K562 (cell line): ENCODE results near the gene MSANTD1. TPM values are rescaled to one million over a fixed set of nuclear protein-coding genes. Genes with fewer than 3 reads are reported as not detected.

Source experiments
- ATAC-seq: fragments of 200-7000 bp; cut with Tn5 transposase; 3 replicates; pipeline ENCODE4 v1.9.1; 2020; ENCODE audit warnings: moderate library complexity
- BruUV-seq: library from RNA; stranded (reverse); fragments of 400-500 nt; replicated peaks from 2 replicates; lab custom pipeline; 2021; lab: Mats Ljungman, UMichigan
- CTCF ChIA-PET: fragments of 300-600 bp; formaldehyde crosslinking; extraction: SDS; loops from one replicate; lab custom pipeline; 2021; ENCODE audit warnings: low intra/inter-chr PET ratio; lab: Yijun Ruan, JAX
- POLR2A ChIA-PET: fragments of 300-600, 350-650 bp; sonication (Branson Sonifier 250); formaldehyde crosslinking; extraction: SDS; loops from one replicate; lab custom pipeline; 2021; ENCODE audit warnings: antibody characterized with exemption, inconsistent platforms; lab: Yijun Ruan, JAX
- DNase-seq, 4 experiments: peaks; one replicate each; pipeline versions ENCODE4 v3.0.0 to v3.0.0-alpha.2; 2011 to 2018; ENCODE audit warnings: low spot score in 3 of 4, mixed read lengths in 3 of 4; ENCODE audit errors: extremely low read depth in 1 of 4
- FAIRE-seq: peaks from 2 replicates; lab custom pipeline; 2011; peaks lifted over from hg19 to GRCh38; lab: Jason Lieb, UNC
- H2AFZ ChIP-seq: 2 replicates; pipeline ENCODE4 v1.6.0; 2011; ENCODE audit warnings: low read depth, low read length, control low read depth, inconsistent platforms
- H3K27ac ChIP-seq: fragments of 200-600 bp; 3 replicates; pipeline ENCODE4 v1.8.0; 2011; ENCODE audit warnings: low read depth, mild to moderate bottlenecking, control low read depth, inconsistent platforms, low read length, moderate library complexity, mixed read lengths; ENCODE audit errors: extremely low read depth
- H3K27me3 ChIP-seq, 2 experiments: fragments of 300-600 bp in 1 of 2; 2 replicates in 1 of 2; 3 replicates in 1 of 2; pipeline versions ENCODE4 v1.6.0 to v1.8.0; 2011; ENCODE audit warnings: inconsistent platforms in 2 of 2, low read length in 2 of 2, mild to moderate bottlenecking in 1 of 2, mixed read lengths in 1 of 2, moderate library complexity in 1 of 2; ENCODE audit not compliant: control insufficient read depth in 2 of 2, insufficient read depth in 2 of 2
- H3K36me3 ChIP-seq: fragments of 300-600 bp; 3 replicates; pipeline ENCODE4 v1.8.0; 2011; ENCODE audit warnings: mild to moderate bottlenecking, low read length, inconsistent platforms; ENCODE audit not compliant: control insufficient read depth, insufficient read depth
- H3K4me1 ChIP-seq, 2 experiments: fragments of 200-600 bp in 1 of 2; replicated peaks in 1 of 2; 2 replicates in 1 of 2; 3 replicates in 1 of 2; pipeline versions ENCODE4 v1.5.1 to v1.8.0; 2011; ENCODE audit warnings: inconsistent platforms in 2 of 2, low read length in 2 of 2, mild to moderate bottlenecking in 1 of 2, mixed read lengths in 1 of 2, moderate library complexity in 1 of 2; ENCODE audit not compliant: control insufficient read depth in 2 of 2, insufficient read depth in 2 of 2
- H3K4me2 ChIP-seq: 2 replicates; pipeline ENCODE4 v1.6.1; 2011; ENCODE audit warnings: low read length, control low read depth, inconsistent platforms, mixed read lengths; ENCODE audit not compliant: insufficient read depth
- H3K4me3 ChIP-seq: fragments of 200-600 bp; sonication (generic), shearing (Covaris generic); 2 replicates; pipeline ENCODE4 v1.5.1; 2016; ENCODE audit warnings: control low read depth, inconsistent platforms
- H3K79me2 ChIP-seq: fragments of 200-600 bp; 3 replicates; pipeline ENCODE4 v1.8.0; 2011; ENCODE audit warnings: low read length, inconsistent platforms; ENCODE audit not compliant: control insufficient read depth, insufficient read depth
- H3K9ac ChIP-seq, 2 experiments: 2 replicates each; pipeline versions ENCODE4 v1.6.0 to v1.6.1; 2011; ENCODE audit warnings: low read depth in 2 of 2, low read length in 2 of 2, control low read depth in 1 of 2, inconsistent platforms in 1 of 2, mild to moderate bottlenecking in 1 of 2, mixed read lengths in 1 of 2; ENCODE audit not compliant: insufficient read depth in 1 of 2
- H3K9me1 ChIP-seq: one replicate; pipeline ENCODE4 v1.6.0; 2011; ENCODE audit warnings: inconsistent platforms, mild to moderate bottlenecking, low read length, moderate library complexity; ENCODE audit not compliant: control insufficient read depth, insufficient read depth
- H3K9me3 ChIP-seq: replicated peaks from 2 replicates; pipeline ENCODE4 v1.5.1; 2011; ENCODE audit warnings: low read depth, low read length, inconsistent platforms; ENCODE audit not compliant: control insufficient read depth, insufficient read depth
- H4K20me1 ChIP-seq: replicated peaks from 2 replicates; pipeline ENCODE4 v1.6.1; 2011; ENCODE audit warnings: low read length, inconsistent platforms, mixed read lengths; ENCODE audit not compliant: control insufficient read depth, insufficient read depth
- E2F4 ChIP-seq: sonication (generic); formaldehyde crosslinking; IDR thresholded peaks from 2 replicates; pipeline ENCODE4 v1.8.0; 2022; ENCODE audit warnings: mild to moderate bottlenecking, low read depth, missing genetic modification reagents
- KDM4B ChIP-seq, 2 experiments: fragments of 450-650 bp in 1 of 2; sonication (generic) in 1 of 2; IDR thresholded peaks; 2 replicates each; pipeline ENCODE4 v1.6.1; 2016 to 2017; ENCODE audit warnings: borderline replicate concordance in 2 of 2, antibody characterized with exemption in 1 of 2, low read depth in 1 of 2, mild to moderate bottlenecking in 1 of 2
- NELFE ChIP-seq: IDR thresholded peaks from 2 replicates; pipeline ENCODE4 v1.6.1; 2011; ENCODE audit warnings: mild to moderate bottlenecking; ENCODE audit not compliant: insufficient read depth, insufficient read length
- ZNF12 ChIP-seq: sonication (generic); formaldehyde crosslinking; IDR thresholded peaks from 2 replicates; pipeline ENCODE4 v1.4.0; 2020; ENCODE audit warnings: mild to moderate bottlenecking, missing genetic modification reagents
- ZNF253 ChIP-seq: fragments of 250-450 bp; sonication (Bioruptor Pico); conservative IDR thresholded peaks from 2 replicates; pipeline ENCODE4 v1.6.1; 2021; ENCODE audit warnings: mild to moderate bottlenecking
- WGBS: fragments of 100-300 bp; shearing (Covaris generic); methylation state at CpG from one replicate; pipeline ENCODE4 v1.1.6; 2016; ENCODE audit warnings: low coverage, mixed read lengths; ENCODE audit not compliant: insufficient coverage; ENCODE audit errors: missing lambda C conversion rate; 5-methylcytosine and 5-hydroxymethylcytosine counted together
- in situ Hi-C: fragments of 300-500 bp; cut with MboI; formaldehyde crosslinking; loops from 4 replicates; pipeline ENCODE4 v1.15.0; 2018; ENCODE audit warnings: inconsistent platforms, mixed read lengths
- intact Hi-C: fragments of 100-400 bp; cut with micrococcal nuclease; formaldehyde crosslinking; loops from 2 replicates; pipeline ENCODE4 v1.14.2; 2022
- polyA plus RNA-seq, 8 experiments: library from polyadenylated mRNA; depleted of rRNA in 4 of 8; stranded (reverse) in 5 of 8; unstranded in 3 of 8; fragments of >200 nt; fragmentation: Nextera tagmentation in 2 of 8; fragmentation: Illumina TruSeq in 1 of 8; extraction: Ambion mirVana in 2 of 8; extraction: Trizol in 1 of 8; gene quantifications; 2 replicates each; pipeline versions ENCODE4 v1.2.1 to v1.2.3, GENCODE V29; 2011 to 2014; ENCODE audit warnings: inconsistent platforms in 1 of 8, missing spikeins in 1 of 8
- total RNA-seq, 7 experiments: library from RNA; depleted of rRNA in 6 of 7; stranded (reverse); fragments of >200 nt in 6 of 7; fragmentation: Illumina TruSeq in 2 of 7; extraction: Trizol in 2 of 7; gene quantifications; 2 replicates each; pipeline versions ENCODE4 v1.2.1 to v1.2.3, GENCODE V29; 2011 to 2021; ENCODE audit warnings: low replicate concordance in 1 of 7

The MSANTD1 gene
- total and polyA plus RNA-seq, 9 of the 15 experiments (the other 6 are each of a cell fraction or from before 2014, with no cell fraction given): 0.04 to 0.09 (median 0.07) TPM; not detected in 6

- TF ChIP-seq NELFE (no peak), KDM4B (IDR thresholded peaks at IDR 0.05; ENCODE audit: borderline replicate concordance in 2 of 2, low read depth in 1 of 2) (no peak), ZNF253 (CRISPR knock-in tag) (no peak), E2F4 (CRISPR knock-in tag) (no peak)
Observed at GRCh38 chr4:3226467-3226866, 22.5 kb upstream of the MSANTD1 start (continued).

- FAIRE-seq (no peak), DNase-seq (no peak)
- no peaks in the 10 kb centered on the region for H4K20me1 ChIP-seq
- H3K9ac ChIP-seq: no peak overlapping the region
- 83% methylated on average over 5 of the region's 6 CpGs for WGBS
- H3K9me3 ChIP-seq: no peaks in the 10 kb centered on the region
- no peak overlapping the region for H3K27ac ChIP-seq
- ChIA-PET CTCF (no interaction called here), POLR2A (no interaction called here)
- intact Hi-C loops: no loop called here
- no peak overlapping the region for H3K4me2 ChIP-seq
- H3K9me1 ChIP-seq: peaks cover 2% of the 10 kb centered on the region
- H3K4me1 ChIP-seq: peaks cover 0 to 4% of the 10 kb centered on the region in 2 experiments; a peak in 1 of 5 replicates
- in situ Hi-C loops: no loop called here
- TF ChIP-seq ZNF12: no peak
- TF ChIP-seq, all 486 proteins: peak for 0
- Histone ChIP-seq H3K79me2 (no peaks in the 10 kb centered on the region), H3K27me3 (no peaks in the 10 kb centered on the region), H2AFZ (no peak overlapping the region), H3K36me3 (peaks cover 62% of the 10 kb centered on the region), H3K4me3 (no peak overlapping the region)
- ATAC-seq: no peak
- BruUV-seq: no TSS peak
Observed at GRCh38 chr4:3226944-3227343, 22.0 kb upstream of the MSANTD1 start.
